Memory B cell (primary cell): ENCODE measurements around the gene GAB3.

Experiments
- ATAC-seq: fragments of 150-1000 bp; cut with Tn5 transposase; 2 replicates; pipeline ENCODE4 v1.10.0; 2021; ENCODE audit warnings: low read depth, mild to moderate bottlenecking, moderate library complexity
- DNase-seq, 2 donors: peaks; one replicate each; pipeline ENCODE4 v3.0.0; 2022; ENCODE audit warnings: low spot score in 2 of 2
- H3K27ac Mint-ChIP-seq: one replicate; pipeline ENCODE4 v1.8.0; 2022; ENCODE audit warnings: mild to moderate bottlenecking, moderate library complexity, mixed read lengths
- H3K27me3 Mint-ChIP-seq: one replicate; pipeline ENCODE4 v1.8.0; 2022; ENCODE audit warnings: mixed read lengths
- H3K36me3 Mint-ChIP-seq: one replicate; pipeline ENCODE4 v1.8.0; 2022; ENCODE audit warnings: mild to moderate bottlenecking, mixed read lengths
- H3K4me1 Mint-ChIP-seq: one replicate; pipeline ENCODE4 v1.8.0; 2022; ENCODE audit warnings: mixed read lengths
- H3K4me3 Mint-ChIP-seq: one replicate; pipeline ENCODE4 v1.8.0; 2022; ENCODE audit warnings: mild to moderate bottlenecking, moderate library complexity, mixed read lengths
- H3K9me3 Mint-ChIP-seq: one replicate; pipeline ENCODE4 v1.8.0; 2022; ENCODE audit warnings: mixed read lengths

GAB3 gene

DNA sequence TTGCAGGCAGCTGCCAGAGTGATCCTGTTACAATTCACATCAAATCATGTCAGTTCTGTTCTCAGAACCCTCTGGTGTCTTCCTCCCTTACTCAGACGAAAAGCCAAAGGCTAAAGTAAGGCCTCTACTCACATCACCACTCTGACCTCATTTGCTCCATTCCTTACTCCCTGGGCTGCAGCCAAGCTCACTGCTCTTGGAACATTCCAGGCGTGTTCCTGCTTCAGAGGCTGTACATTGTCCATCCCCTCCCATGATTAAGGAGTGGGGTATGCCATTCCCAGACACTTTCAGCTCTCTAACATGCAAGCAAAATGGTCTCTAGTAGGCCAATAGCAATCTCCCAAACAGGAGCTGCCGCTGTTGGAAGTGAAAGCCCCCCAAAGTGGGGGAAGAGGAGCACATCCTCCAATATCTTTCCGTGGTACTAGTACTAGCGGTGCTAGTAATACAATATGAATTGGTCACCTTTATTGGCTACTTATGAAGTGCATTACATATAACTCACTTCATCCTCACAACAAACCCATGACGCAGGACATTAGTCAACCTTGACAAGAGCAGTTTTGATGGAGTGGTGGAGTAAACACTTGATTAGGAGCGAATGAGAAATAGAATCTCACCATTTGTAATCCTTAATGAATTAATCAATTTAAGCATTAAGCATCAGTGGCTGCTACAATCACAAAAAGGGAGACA lies 15.0 kb downstream of the GAB3 start:
- no peak for DNase-seq

DNA sequence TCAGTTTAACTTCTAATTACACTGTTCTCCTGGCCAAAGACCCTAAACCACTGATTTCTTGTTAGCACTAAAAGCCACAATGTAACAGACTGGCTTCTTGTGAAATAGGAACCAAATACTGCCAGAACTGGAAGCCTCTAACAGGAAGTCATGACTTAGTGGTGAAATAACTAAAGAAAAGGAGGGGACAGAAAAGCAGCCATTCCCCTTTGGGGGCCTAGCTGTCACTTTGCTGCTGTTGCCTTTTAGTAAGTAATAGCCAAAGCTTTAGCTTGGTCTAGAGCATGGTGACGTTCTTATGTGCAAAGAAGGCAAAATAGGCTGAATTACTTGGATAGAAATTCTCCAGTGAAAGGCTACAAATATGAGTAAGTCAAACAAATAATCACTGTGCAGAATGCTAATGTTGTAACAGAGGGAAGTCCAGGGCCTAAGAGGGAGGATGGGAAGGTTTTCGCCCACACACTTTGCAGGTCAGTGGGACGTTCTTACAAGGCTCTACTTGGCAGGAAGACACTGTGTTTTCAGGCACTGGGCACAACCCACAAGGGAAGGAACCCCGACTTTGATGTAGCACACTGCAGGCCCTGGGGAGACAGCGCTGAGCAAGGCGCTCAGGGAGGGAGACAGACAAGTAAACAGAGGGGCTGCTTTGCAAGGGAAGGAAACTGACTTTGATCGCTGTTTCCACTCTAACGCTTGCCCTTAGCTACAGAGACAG lies 16.7 kb downstream of the GAB3 start:
- no peak for DNase-seq
- ATAC-seq, result peak; percentile 76
- peaks cover 29% of the 10 kb centered on the region for H3K4me1 Mint-ChIP-seq
- no peaks in the 10 kb centered on the region for H3K9me3 Mint-ChIP-seq
- H3K36me3 Mint-ChIP-seq, result peaks cover 7% of the 10 kb centered on the region
- H3K27ac Mint-ChIP-seq, result peak overlapping the region; percentile 86
- H3K27me3 Mint-ChIP-seq, result no peaks in the 10 kb centered on the region
- peak overlapping the region; percentile 62 for H3K4me3 Mint-ChIP-seq

More for the DNA sequence above, 15.0 kb downstream of the GAB3 start:
- Mint-ChIP-seq H3K36me3 (peaks cover 5% of the 10 kb centered on the region), H3K4me1 (peaks cover 26% of the 10 kb centered on the region), H3K27me3 (no peaks in the 10 kb centered on the region), H3K4me3 (no peak overlapping the region), H3K9me3 (no peaks in the 10 kb centered on the region), H3K27ac (peak overlapping the region; percentile 58)
- ATAC-seq, result no peak

DNA sequence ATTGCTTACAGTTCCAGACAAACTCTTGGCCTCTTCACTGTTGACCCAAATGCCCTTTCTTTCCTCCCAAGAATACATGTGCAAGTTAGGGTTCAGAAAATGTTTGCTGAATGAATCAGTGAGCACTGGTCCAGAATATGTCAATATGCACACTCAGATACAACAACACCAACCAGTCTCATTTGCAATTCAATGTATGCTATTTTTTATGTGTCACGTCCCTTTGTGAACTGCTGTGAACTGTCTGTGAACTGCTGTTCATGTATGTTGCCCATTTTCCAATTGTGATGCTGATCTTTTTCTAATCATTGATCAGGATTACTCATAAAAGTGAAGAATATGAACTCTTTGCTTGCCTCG lies 17.8 kb downstream of the GAB3 start:
- DNase-seq (no peak), ATAC-seq (no peak)
- no peaks in the 10 kb centered on the region for H3K27me3 Mint-ChIP-seq
- peak overlapping the region; percentile 6 for H3K27ac Mint-ChIP-seq
- H3K9me3 Mint-ChIP-seq, result no peaks in the 10 kb centered on the region
- no peak overlapping the region for H3K4me3 Mint-ChIP-seq
- H3K4me1 Mint-ChIP-seq, result peaks cover 29% of the 10 kb centered on the region
- peaks cover 7% of the 10 kb centered on the region for H3K36me3 Mint-ChIP-seq

DNA sequence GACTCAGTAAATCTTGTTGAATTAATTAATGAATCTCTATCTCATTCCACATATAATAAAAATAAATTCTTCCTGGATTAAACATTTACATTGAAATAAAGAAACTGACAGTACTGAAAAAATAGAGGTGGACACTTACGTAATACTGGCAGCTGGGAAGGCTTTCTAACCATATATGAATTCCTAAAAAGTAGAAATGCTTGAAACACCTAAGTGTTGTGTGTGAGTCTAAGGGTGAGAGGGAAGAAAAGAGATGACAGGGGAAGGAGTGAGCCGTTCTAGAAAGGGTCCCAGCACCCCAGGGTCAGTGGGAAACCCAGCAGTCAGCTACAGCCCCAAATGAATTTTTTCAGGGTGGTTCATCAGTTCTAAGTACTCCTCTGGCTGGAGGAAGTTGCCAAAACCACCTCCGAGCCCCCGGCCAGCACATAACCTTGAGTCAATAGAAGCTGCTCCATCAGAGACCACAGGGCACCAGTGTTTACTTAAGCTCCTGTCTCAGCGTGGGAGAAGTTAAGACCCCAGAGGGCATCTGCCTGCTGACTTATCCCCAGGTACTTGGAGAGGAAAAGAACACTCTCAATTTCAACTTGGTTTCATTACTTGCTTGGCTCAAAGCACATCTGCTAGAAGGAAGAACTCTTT lies 18.3 kb downstream of the GAB3 start:
- Mint-ChIP-seq H3K9me3 (no peaks in the 10 kb centered on the region), H3K4me3 (peak overlapping the region; percentile 8), H3K36me3 (peaks cover 7% of the 10 kb centered on the region), H3K4me1 (peaks cover 29% of the 10 kb centered on the region), H3K27me3 (no peaks in the 10 kb centered on the region), H3K27ac (peak overlapping the region; percentile 6)
- ATAC-seq (no peak), DNase-seq (no peak)

DNA sequence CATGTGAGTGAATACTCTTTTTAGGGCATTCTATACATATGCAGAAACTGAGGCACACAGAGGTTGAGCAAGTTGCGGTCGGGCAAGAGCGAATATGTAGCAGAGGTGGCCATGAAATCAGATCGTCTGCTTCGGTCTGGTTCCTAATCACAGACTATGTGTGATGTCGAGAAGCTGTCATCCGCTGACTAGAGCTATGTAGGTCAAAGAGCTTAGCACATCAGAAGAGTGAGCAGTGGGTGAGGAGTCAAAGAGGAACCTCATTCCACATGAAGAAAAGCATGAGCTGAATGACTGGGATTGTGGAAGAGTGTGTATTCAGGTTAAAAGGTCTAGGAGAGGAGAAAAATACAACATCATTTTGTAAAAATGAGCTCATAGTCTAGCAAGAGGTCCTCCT lies 19.0 kb downstream of the GAB3 start:
- no peak overlapping the region for H3K27ac Mint-ChIP-seq
- no peak overlapping the region for H3K4me3 Mint-ChIP-seq
- peaks cover 32% of the 10 kb centered on the region for H3K4me1 Mint-ChIP-seq
- no peaks in the 10 kb centered on the region for H3K9me3 Mint-ChIP-seq
- H3K27me3 Mint-ChIP-seq, result no peaks in the 10 kb centered on the region
- ATAC-seq (no peak), DNase-seq (no peak)
- H3K36me3 Mint-ChIP-seq, result peaks cover 4% of the 10 kb centered on the region

DNA sequence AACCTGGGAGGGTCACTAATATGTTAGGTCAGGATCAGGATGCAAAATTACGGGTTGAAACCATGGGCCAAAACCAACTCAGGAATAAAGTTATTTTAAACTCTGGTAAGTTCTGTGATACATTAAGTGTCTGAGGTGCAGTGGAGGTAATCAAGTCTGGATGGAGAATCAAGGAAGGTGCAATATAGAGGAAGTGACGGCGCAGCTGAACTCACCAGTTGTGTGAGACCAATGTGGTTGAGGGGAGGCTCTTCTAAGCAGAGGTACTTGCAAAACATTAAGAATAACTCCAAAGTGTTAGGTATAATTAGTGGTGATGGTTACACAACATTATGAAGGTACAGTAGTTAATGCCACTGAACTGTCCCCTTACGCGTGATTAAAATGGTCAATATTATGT lies 19.7 kb downstream of the GAB3 start:
- no peaks in the 10 kb centered on the region for H3K27me3 Mint-ChIP-seq
- peaks cover 37% of the 10 kb centered on the region for H3K4me1 Mint-ChIP-seq
- H3K36me3 Mint-ChIP-seq, result peaks cover 4% of the 10 kb centered on the region
- no peak overlapping the region for H3K4me3 Mint-ChIP-seq
- H3K27ac Mint-ChIP-seq, result no peak overlapping the region
- no peaks in the 10 kb centered on the region for H3K9me3 Mint-ChIP-seq
- DNase-seq (no peak), ATAC-seq (no peak)

DNA sequence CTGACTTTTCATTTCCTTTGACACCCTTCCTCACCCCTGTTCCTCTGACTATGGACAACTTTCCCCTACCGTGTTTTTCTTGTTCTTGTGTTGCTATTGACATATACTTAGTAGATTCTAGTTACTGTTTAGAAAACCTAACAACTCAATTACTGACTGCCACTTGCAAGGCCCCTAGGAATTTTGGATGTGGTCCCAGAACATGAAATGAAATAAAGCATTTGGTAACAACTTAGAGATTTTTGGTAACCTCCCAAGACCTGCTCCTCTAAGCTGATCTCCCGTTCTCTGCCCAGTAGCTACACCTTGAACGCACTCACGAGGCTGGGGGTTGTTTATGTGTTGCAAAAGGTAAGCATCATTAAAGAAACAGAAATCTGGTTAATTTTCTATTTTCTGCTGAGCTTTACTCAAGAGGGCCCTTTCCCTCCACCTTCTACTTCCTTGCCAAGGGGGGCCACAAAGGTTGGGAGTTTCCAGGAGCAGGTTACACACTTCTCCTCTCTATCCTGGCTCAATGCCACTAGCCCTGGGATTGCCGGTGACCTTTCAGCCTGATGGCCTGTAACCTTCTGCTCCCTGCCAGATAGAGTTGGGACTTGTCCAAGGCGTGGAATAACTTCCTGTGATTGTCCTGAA lies 20.5 kb downstream of the GAB3 start:
- H3K4me1 Mint-ChIP-seq, result peaks cover 39% of the 10 kb centered on the region
- ATAC-seq, result no peak
- H3K27me3 Mint-ChIP-seq, result no peaks in the 10 kb centered on the region
- DNase-seq, result no peak
- peaks cover 4% of the 10 kb centered on the region for H3K36me3 Mint-ChIP-seq
- H3K9me3 Mint-ChIP-seq, result no peaks in the 10 kb centered on the region
- no peak overlapping the region for H3K4me3 Mint-ChIP-seq
- H3K27ac Mint-ChIP-seq, result no peak overlapping the region

DNA sequence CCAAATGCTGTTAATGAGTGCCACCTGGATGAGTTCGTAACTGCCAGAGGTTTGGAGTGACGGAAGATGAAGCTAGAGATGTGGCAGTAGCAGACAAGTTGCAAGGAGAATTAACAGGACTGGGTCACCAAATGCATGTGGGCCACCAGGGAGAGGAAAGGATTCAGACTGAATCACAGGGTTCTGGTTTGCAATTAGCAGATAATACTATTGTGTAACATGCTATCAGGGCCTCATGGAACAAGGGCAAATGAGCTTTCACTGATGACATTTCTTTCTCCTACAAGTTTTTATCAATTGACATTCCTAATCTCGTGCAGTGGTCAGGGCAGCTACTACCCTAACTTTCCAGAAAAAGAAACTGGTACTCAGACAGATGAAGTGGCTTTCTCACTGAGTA lies 21.4 kb downstream of the GAB3 start:
- Mint-ChIP-seq H3K27ac (no peak overlapping the region), H3K4me1 (peaks cover 44% of the 10 kb centered on the region), H3K27me3 (no peaks in the 10 kb centered on the region), H3K4me3 (no peak overlapping the region), H3K36me3 (peaks cover 4% of the 10 kb centered on the region), H3K9me3 (no peaks in the 10 kb centered on the region)
- no peak for DNase-seq
- no peak for ATAC-seq

DNA sequence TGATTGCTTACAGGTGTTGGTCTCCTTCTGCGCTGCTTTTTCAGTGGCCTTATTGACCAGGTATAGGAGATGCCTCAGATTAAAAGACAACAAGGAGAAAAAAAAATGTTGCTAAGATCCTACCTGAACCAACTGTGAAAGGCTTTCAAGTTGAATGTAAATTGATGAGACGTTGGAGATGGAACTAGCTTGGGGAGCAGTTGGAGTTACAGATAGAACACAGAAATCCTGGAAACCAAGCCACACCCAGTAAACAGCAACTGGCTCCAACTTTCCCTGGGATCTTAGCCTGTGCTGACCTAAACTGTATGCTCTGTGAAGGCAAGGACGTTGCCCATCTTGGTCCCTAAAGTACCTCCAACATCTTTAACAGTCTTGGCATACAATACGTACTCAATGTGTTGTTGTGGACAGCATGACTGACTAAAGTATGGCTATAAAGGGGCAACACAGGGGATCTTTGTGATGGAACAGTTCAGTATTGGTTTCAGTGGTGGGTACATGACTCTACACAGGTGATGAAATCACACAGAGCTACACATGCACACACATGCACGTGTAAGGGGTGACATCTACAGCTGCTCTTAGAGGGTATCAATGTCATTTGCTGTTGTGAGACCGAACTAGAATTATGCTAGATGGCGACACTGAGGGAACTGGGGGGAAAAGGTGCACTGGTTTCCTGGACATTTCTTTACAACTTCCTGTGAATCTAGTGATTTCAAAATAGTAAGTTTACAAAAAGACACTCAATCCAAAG lies 22.3 kb downstream of the GAB3 start:
- no peak for DNase-seq
- Mint-ChIP-seq H3K9me3 (no peaks in the 10 kb centered on the region), H3K36me3 (peaks cover 4% of the 10 kb centered on the region), H3K27ac (no peak overlapping the region), H3K27me3 (no peaks in the 10 kb centered on the region), H3K4me3 (no peak overlapping the region), H3K4me1 (peaks cover 39% of the 10 kb centered on the region)
- ATAC-seq, result no peak

DNA sequence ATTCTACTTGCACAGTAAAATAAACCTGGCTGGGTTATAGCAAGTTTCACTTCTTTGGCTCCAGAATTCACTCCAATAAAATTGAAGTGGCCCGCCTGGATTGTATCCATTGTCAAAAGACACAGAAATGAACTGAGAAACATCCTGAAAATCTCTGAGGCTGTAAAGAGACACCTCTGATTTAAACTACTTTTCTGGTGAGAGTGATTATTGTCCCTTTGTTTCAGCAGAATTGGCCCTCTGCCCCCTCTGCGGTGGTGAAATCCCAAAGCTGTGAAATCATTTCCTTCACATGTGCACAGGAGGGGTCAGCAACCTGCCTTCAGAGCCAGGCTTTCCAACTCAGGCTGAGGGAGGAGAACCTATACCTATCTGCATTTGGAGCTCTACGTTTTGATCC lies 23.0 kb downstream of the GAB3 start:
- H3K4me3 Mint-ChIP-seq, result no peak overlapping the region
- H3K4me1 Mint-ChIP-seq, result peaks cover 37% of the 10 kb centered on the region
- H3K36me3 Mint-ChIP-seq, result peaks cover 4% of the 10 kb centered on the region
- no peak overlapping the region for H3K27ac Mint-ChIP-seq
- no peaks in the 10 kb centered on the region for H3K9me3 Mint-ChIP-seq
- ATAC-seq (no peak), DNase-seq (no peak)
- no peaks in the 10 kb centered on the region for H3K27me3 Mint-ChIP-seq

DNA sequence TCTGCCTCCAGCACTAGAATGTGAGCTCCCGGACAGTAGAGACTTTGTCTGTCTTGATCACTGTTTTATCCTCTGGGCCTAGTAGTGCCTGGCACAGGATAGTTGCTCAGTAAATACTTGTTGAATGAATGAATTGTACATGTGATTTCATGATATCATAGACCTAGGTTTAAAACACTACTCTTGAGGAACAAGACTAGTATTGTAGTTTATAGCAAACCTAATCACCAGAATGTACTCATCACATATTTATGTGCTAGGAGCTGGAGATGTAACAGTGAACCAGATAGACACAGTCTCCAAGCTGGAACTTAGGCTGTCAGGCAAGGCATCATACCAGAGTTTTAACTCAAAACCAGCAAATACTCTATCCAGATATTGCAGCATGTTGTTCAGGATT lies 23.5 kb downstream of the GAB3 start:
- no peak overlapping the region for H3K4me3 Mint-ChIP-seq

DNA sequence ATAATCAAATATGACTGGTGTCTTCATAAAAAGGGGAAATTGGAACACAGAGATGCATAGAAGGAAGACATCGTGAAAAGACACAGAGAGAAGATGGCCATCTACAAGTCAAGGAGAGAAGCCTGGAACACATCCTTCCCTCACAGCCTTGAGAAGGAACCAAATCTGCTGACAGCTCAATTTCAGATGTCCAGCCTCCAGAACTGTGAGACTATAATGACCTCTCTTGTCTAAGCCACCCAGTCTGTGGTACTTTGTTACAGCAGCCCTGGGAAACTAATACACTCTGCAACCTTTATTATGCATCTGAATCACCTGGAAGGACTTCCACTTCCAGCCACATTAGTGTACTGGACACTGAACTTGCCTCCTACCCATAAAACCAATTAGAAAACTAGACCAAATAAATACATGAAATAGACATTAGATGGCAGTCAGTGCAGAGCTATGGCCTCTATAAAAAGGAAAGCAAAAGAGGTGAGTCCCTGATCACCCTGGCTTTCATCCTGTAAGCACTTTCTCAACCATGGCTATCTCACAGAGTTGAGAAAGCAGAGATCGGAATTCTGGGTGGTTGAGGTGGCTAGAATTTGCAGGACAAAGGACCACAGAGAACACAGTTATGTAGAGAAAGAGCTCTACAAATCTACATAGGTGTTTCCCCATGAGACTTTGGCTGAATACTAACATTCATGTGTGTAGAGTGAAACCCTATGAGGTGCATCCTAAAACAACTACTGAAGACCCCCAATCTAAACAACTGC lies 25.7 kb downstream of the GAB3 start:
- DNase-seq, result no peak
- Mint-ChIP-seq H3K27me3 (no peaks in the 10 kb centered on the region), H3K36me3 (peaks cover 2% of the 10 kb centered on the region), H3K9me3 (no peaks in the 10 kb centered on the region), H3K27ac (peak overlapping the region; percentile 25), H3K4me1 (peaks cover 23% of the 10 kb centered on the region), H3K4me3 (no peak overlapping the region)
- no peak for ATAC-seq

More for the DNA sequence above, 23.5 kb downstream of the GAB3 start:
- Mint-ChIP-seq H3K9me3 (no peaks in the 10 kb centered on the region), H3K27ac (peak overlapping the region; percentile 33), H3K27me3 (no peaks in the 10 kb centered on the region), H3K36me3 (peaks cover 4% of the 10 kb centered on the region), H3K4me1 (peaks cover 34% of the 10 kb centered on the region)
- ATAC-seq (no peak), DNase-seq (no peak)

DNA sequence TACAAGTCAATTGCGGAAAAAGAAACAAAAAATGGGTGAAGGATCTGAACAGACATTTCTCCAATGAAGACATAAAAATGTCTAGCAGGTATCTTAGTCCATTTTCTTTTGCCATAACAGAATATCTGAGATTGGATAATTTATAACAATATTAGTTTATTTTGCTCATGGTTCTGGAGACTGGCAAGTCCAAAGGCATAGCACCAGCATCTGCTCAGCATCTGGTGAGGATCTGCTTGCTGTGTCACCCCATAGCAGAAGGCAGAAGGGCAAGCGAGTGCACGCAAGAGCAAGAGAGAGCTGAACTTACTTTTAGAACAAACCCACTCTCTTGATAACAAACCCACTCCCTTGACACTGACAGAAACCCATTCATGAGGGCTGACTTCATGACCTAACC lies 29.7 kb downstream of the GAB3 start:
- ATAC-seq, result no peak
- peaks cover 34% of the 10 kb centered on the region for H3K4me1 Mint-ChIP-seq
- no peak overlapping the region for H3K4me3 Mint-ChIP-seq
- H3K27ac Mint-ChIP-seq, result no peak overlapping the region
- no peak for DNase-seq
- no peaks in the 10 kb centered on the region for H3K27me3 Mint-ChIP-seq
- H3K9me3 Mint-ChIP-seq, result no peaks in the 10 kb centered on the region
- no peaks in the 10 kb centered on the region for H3K36me3 Mint-ChIP-seq
